Measurements from ENCODE around the gene KRTAP26-1.

The KRTAP26-1 gene

GRCh38 chr21:30320215-30320614 is at the start of gene KRTAP26-1:
Gene KRTAP26-1, minus strand, starts transcription at chr21:30320315. Its CDS starts 280 bp downstream, at chr21:30320035.
- no peak for DNase-seq (ENCODE audit: low spot score)

GRCh38 chr21:30355906-30356305 is 35.8 kb upstream of the KRTAP26-1 start:
- DNase-seq (ENCODE audit: low spot score) = no peak

GRCh38 chr21:30354308-30355005 is 34.3 kb upstream of the KRTAP26-1 start:
- no peak for DNase-seq (ENCODE audit: low spot score)

- no peak for DNase-seq (ENCODE audit: low spot score)
These were observed 31.4 kb upstream of the KRTAP26-1 start for GRCh38 chr21:30351534-30351933.

- DNase-seq (ENCODE audit: low spot score) = no peak
These were observed 29.5 kb upstream of the KRTAP26-1 start for GRCh38 chr21:30349572-30349971.

- no peak for DNase-seq (ENCODE audit: low spot score)
These were observed 28.4 kb upstream of the KRTAP26-1 start, which contains the start of gene KRTAP23-1 for GRCh38 chr21:30348506-30348905. Gene KRTAP23-1, minus strand, starts transcription at chr21:30348606. Its CDS starts 0 bp downstream, at chr21:30348606.

- no peak for DNase-seq (ENCODE audit: low spot score)
These were observed 24.9 kb upstream of the KRTAP26-1 start for GRCh38 chr21:30345014-30345413.

- DNase-seq (ENCODE audit: low spot score) = peak; percentile 11
These were observed 20.8 kb upstream of the KRTAP26-1 start for GRCh38 chr21:30340714-30341573.

GRCh38 chr21:30338717-30339116 is 18.6 kb upstream of the KRTAP26-1 start:
- DNase-seq (ENCODE audit: low spot score) = no peak

- DNase-seq (ENCODE audit: low spot score) = no peak
These were observed 17.7 kb upstream of the KRTAP26-1 start for GRCh38 chr21:30337772-30338171.

- DNase-seq (ENCODE audit: low spot score) = no peak
These were observed 17.2 kb upstream of the KRTAP26-1 start, which contains the start of gene KRTAP27-1 for GRCh38 chr21:30337276-30337744. Gene KRTAP27-1, minus strand, starts transcription at chr21:30337694. Its CDS starts 26 bp downstream, at chr21:30337668.

- DNase-seq (ENCODE audit: low spot score) = no peak
These were observed 16.5 kb upstream of the KRTAP26-1 start for GRCh38 chr21:30336596-30336995.

GRCh38 chr21:30333736-30334135 is 13.6 kb upstream of the KRTAP26-1 start:
- no peak for DNase-seq (ENCODE audit: low spot score)

- DNase-seq (ENCODE audit: low spot score) = no peak
These were observed 12.6 kb upstream of the KRTAP26-1 start for GRCh38 chr21:30332681-30333080.

- DNase-seq (ENCODE audit: low spot score) = no peak
These were observed 9.2 kb upstream of the KRTAP26-1 start for GRCh38 chr21:30329203-30329875.

GRCh38 chr21:30326390-30326789 is 6.3 kb upstream of the KRTAP26-1 start:
- DNase-seq (ENCODE audit: low spot score) = no peak

- DNase-seq (ENCODE audit: low spot score) = no peak
These were observed 4.4 kb downstream of the KRTAP26-1 start for GRCh38 chr21:30315701-30316100.

GRCh38 chr21:30306884-30307283 is 13.2 kb downstream of the KRTAP26-1 start:
- no peak for DNase-seq (ENCODE audit: low spot score)

- DNase-seq (ENCODE audit: low spot score) = no peak
These were observed 15.0 kb downstream of the KRTAP26-1 start for GRCh38 chr21:30305136-30305535.

GRCh38 chr21:30289215-30289614 is 30.9 kb downstream of the KRTAP26-1 start, which contains the start of gene KRTAP25-1:
Gene KRTAP25-1, minus strand, starts transcription at chr21:30289514. Its CDS starts 24 bp downstream, at chr21:30289490.
- DNase-seq (ENCODE audit: low spot score) = no peak

GRCh38 chr21:30282850-30283249 is 37.3 kb downstream of the KRTAP26-1 start, which contains the start of gene KRTAP24-1:
Gene KRTAP24-1, minus strand, starts transcription at chr21:30282950. Its CDS starts 18 bp downstream, at chr21:30282932.
- no peak for DNase-seq (ENCODE audit: low spot score)

GRCh38 chr21:30271611-30272010 is 48.5 kb downstream of the KRTAP26-1 start:
- no peak for DNase-seq (ENCODE audit: low spot score)
